A673 (cell line): Measurements from ENCODE around the gene BMP5. TPM values are rescaled to one million over a fixed set of nuclear protein-coding genes. Genes with fewer than 3 reads are reported as not detected.
"Not testable (repeated sequence)": the region's sequence is repeated elsewhere in the genome, so short reads cannot be mapped to it uniquely, and the experiment has no call there.

ENCODE experiments used
- BruUV-seq: library from RNA; stranded (reverse); fragments of 400-500 nt; replicated peaks from 2 replicates; lab custom pipeline; 2021; lab: Mats Ljungman, UMichigan
- CTCF ChIA-PET: fragments of 300-600 bp; sonication (Branson Sonifier 250); formaldehyde crosslinking; loops from one replicate; lab custom pipeline; 2022; ENCODE audit warnings: antibody characterized with exemption; lab: Charles Lee
- POLR2A ChIA-PET: fragments of 300-600 bp; sonication (Branson Sonifier 250); formaldehyde crosslinking; loops from one replicate; lab custom pipeline; 2022; ENCODE audit warnings: antibody characterized with exemption; ENCODE audit not compliant: low non-redundant PET; lab: Charles Lee
- DNase-seq: peaks from one replicate; pipeline ENCODE4 v3.0.0-alpha.2; 2015; ENCODE audit warnings: low spot score
- H3K27ac ChIP-seq: fragments of 200-600 bp; sonication (generic); 2 replicates; pipeline ENCODE4 v1.5.1; 2016; ENCODE audit warnings: mixed run types, low read depth, mild to moderate bottlenecking, mixed read lengths, antibody characterized with exemption, low read length; ENCODE audit not compliant: poor library complexity, severe bottlenecking
- H3K27me3 ChIP-seq: fragments of 200-600 bp; sonication (generic); replicated peaks from 2 replicates; pipeline ENCODE4 v1.6.1; 2017; ENCODE audit warnings: mixed run types, low read depth, mild to moderate bottlenecking, mixed read lengths, antibody characterized with exemption, low read length; ENCODE audit not compliant: insufficient read depth, poor library complexity
- H3K36me3 ChIP-seq: fragments of 200-600 bp; sonication (generic); 2 replicates; pipeline ENCODE4 v1.6.1; 2016; ENCODE audit warnings: mixed run types, mild to moderate bottlenecking, mixed read lengths, antibody characterized with exemption, low read length; ENCODE audit not compliant: insufficient read depth, poor library complexity, severe bottlenecking
- H3K4me1 ChIP-seq: fragments of 200-600 bp; sonication (generic); 2 replicates; pipeline ENCODE4 v1.6.1; 2017; ENCODE audit warnings: mixed run types, mild to moderate bottlenecking, mixed read lengths, antibody characterized with exemption, low read length; ENCODE audit not compliant: insufficient read depth, poor library complexity, severe bottlenecking
- H3K4me3 ChIP-seq: fragments of 200-600 bp; sonication (generic); 2 replicates; pipeline ENCODE4 v1.5.1; 2016; ENCODE audit warnings: low read depth, mixed run types, mild to moderate bottlenecking, mixed read lengths, low read length; ENCODE audit not compliant: poor library complexity, severe bottlenecking
- H3K9me3 ChIP-seq: fragments of 200-600 bp; sonication (generic); 2 replicates; pipeline ENCODE4 v1.6.1; 2016; ENCODE audit warnings: mixed run types, low read depth, mild to moderate bottlenecking, mixed read lengths, antibody characterized with exemption, low read length; ENCODE audit not compliant: poor library complexity, severe bottlenecking
- EZH2 ChIP-seq: fragments of 200-600 bp; sonication (generic); IDR thresholded peaks from 2 replicates; pipeline ENCODE4 v1.6.1; 2017; ENCODE audit warnings: borderline replicate concordance, low read depth, mild to moderate bottlenecking, mixed read lengths, antibody characterized with exemption, low read length; ENCODE audit not compliant: poor library complexity, severe bottlenecking
- intact Hi-C: fragments of 100-400 bp; cut with micrococcal nuclease; formaldehyde crosslinking; loops from one replicate; pipeline ENCODE4 v1.10.0; 2022; ENCODE audit not compliant: unreplicated experiment
- total RNA-seq: library from RNA; stranded (reverse); gene quantifications from 2 replicates; pipeline ENCODE4 v1.2.3, GENCODE V29; 2021
- TF ChIP-seq, protein P1 (sequence below): fragments of 300-800, 200-600 bp; sonication (generic); conservative IDR thresholded peaks from 2 replicates; pipeline ENCODE4 v1.5.1; 2017; ENCODE audit warnings: low read depth, mild to moderate bottlenecking, antibody characterized with exemption, low read length, moderate library complexity, mixed read lengths

Gene BMP5
- total RNA-seq, 1 experiment from 2014 or later: 0.49 TPM

DNA sequence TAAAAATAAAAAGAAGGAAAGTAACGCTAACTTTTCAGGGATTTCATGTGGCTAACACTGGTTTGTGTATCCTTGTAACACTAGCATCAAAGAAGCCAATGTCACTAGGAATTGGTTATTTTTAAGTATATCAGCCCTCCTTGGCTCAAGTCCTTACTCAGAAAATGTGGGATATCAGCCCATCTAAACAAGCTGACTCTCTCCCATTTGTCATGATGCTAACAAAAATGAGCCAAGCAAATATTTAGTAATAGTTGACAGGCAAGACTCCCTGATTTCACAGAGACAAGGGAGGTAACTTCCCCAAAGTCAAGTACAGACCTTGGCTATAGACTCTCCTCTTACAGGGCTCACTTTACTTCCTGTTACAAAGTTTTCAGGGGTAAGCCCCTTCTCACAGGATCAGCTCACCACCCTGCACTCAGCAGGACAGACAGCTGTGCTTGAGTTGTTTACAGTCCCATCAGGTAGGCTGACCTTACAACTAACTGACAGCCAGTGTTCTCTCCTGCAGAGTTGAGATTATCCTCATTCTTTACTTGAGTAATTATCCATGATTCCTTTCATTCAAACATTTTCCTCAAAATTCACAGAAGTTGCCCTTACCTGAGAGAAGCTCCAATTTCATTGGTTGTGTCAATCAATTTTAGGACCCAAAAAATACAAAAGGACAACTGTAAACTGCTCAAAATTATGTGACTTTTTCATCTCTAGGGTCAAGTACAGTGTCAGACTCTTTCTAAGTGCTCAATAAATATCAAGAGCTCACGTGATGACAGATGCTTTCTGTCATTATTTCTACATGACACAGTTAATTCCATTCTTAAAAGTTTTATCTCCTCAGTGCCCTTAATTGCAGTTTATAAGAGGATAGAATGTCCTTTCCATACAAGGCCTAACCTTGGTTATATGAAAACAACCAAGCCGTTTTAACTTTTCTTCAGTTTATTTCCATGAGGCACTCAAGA, 38.1 kb upstream of the BMP5 start:
- no TSS peak for BruUV-seq
- H3K36me3 ChIP-seq: no peaks in the 10 kb centered on the region
- DNase-seq: no peak
- H3K4me1 ChIP-seq: peaks cover 24% of the 10 kb centered on the region
- ChIA-PET CTCF (no interaction called here), POLR2A (no interaction called here)
- intact Hi-C loops: no loop called here
- TF ChIP-seq EZH2: no peak
- TF ChIP-seq, protein P1, sequence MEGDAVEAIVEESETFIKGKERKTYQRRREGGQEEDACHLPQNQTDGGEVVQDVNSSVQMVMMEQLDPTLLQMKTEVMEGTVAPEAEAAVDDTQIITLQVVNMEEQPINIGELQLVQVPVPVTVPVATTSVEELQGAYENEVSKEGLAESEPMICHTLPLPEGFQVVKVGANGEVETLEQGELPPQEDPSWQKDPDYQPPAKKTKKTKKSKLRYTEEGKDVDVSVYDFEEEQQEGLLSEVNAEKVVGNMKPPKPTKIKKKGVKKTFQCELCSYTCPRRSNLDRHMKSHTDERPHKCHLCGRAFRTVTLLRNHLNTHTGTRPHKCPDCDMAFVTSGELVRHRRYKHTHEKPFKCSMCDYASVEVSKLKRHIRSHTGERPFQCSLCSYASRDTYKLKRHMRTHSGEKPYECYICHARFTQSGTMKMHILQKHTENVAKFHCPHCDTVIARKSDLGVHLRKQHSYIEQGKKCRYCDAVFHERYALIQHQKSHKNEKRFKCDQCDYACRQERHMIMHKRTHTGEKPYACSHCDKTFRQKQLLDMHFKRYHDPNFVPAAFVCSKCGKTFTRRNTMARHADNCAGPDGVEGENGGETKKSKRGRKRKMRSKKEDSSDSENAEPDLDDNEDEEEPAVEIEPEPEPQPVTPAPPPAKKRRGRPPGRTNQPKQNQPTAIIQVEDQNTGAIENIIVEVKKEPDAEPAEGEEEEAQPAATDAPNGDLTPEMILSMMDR: no peak
- no peak overlapping the region for H3K4me3 ChIP-seq
- no peaks in the 10 kb centered on the region for H3K27me3 ChIP-seq
- no peaks in the 10 kb centered on the region for H3K9me3 ChIP-seq
- no peak overlapping the region for H3K27ac ChIP-seq

DNA sequence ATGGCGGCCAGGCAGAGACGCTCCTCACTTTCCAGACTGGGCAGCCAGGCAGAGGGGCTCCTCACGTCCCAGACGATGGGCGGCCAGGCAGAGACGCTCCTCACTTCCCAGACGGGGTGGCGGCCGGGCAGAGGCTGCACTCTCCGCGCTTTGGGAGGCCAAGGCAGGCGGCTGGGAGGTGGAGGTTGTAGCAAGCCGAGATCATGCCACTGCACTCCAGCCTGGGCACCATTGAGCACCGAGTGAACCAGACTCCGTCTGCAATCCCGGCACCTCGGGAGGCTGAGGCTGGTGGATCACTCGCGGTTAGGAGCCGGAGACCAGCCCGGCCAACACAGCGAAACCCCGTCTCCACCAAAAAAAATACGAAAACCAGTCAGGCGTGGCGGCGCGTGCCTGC, 35.1 kb upstream of the BMP5 start:
- H3K9me3 ChIP-seq, H3K4me1 ChIP-seq, H3K36me3 ChIP-seq, POLR2A ChIA-PET, BruUV-seq, CTCF ChIA-PET, H3K4me3 ChIP-seq, DNase-seq, H3K27me3 ChIP-seq, H3K27ac ChIP-seq, intact Hi-C loops: not testable (repeated sequence)

DNA sequence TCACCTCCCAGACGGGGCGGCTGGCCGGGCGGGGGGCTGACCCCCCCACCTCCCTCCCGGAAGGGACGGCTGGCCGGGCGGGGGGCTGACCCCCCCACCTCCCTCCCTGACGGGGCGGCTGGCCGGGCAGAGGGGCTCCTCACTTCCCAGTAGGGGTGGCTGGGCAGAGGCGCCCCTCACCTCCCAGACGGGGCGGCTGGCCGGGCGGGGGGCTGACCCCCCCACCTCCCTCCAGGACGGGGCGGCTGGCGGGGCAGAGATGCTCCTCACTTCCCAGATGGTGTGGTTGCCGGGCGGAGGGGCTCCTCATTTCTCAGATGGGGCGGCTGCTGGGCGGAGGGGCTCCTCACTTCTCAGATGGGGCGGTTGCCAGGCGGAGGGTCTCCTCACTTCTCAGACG, 34.5 kb upstream of the BMP5 start:
- H3K4me3 ChIP-seq, DNase-seq, H3K27ac ChIP-seq, H3K36me3 ChIP-seq, CTCF ChIA-PET, POLR2A ChIA-PET, BruUV-seq, intact Hi-C loops, H3K9me3 ChIP-seq, H3K4me1 ChIP-seq, H3K27me3 ChIP-seq: not testable (repeated sequence)

DNA sequence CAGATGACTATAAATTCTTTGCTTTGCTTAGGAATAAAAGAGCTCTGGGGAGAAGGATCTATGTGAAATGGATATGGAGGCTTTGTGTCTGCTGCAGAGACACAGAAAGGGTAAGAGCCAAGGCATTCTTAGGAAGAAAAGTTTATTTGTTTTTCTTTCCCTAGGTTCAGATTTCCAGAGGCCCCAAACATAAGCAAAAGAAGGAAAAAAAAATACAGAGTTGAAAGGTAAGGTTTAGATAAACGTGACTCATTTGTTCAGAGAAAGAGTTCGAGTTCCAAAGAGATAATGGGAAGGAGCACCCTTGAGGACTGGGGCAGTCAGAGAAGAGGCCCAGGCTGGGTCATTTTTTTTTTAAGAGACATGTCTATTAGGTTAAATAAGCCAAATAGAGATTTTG, 27.4 kb upstream of the BMP5 start:
- Histone ChIP-seq H3K4me3 (no peak overlapping the region), H3K4me1 (no peaks in the 10 kb centered on the region), H3K27ac (no peak overlapping the region), H3K9me3 (no peaks in the 10 kb centered on the region), H3K27me3 (no peaks in the 10 kb centered on the region), H3K36me3 (no peaks in the 10 kb centered on the region)
- CTCF ChIA-PET: no interaction called here
- POLR2A ChIA-PET: no interaction called here
- intact Hi-C loops: no loop called here
- BruUV-seq: no TSS peak
- no peak for DNase-seq
- TF ChIP-seq, protein P1: no peak
- no peak for TF ChIP-seq EZH2
